ENCODE measurements around the gene NIPSNAP3A. TPM values are rescaled to one million over a fixed set of nuclear protein-coding genes. Genes with fewer than 3 reads are reported as not detected.

Gene NIPSNAP3A
- total and polyA plus RNA-seq, 2 experiments from 2014 or later = 55.3 to 66.2 TPM

DNA sequence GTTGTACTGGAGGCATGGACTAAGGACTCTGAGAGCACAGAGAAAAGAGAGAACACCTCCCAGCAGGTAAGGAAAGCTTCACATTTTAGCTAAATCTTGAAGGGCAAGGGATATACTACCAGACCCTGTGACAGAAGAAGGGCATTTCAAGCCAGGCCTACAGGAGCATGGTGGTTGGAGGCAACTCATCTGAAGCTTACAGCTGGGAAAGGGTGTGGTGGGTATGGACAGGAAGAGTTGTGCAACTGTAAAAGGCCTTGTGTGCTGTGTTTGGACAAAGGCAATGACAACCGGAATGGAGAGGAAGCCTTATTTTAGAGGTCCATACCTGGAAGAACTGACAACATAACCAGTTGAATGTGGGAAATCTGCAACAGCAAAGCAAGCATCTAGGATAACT lies 47.6 kb downstream of the NIPSNAP3A start:
- H3K4me2 ChIP-seq (ENCODE audit: unreplicated experiment) = no peak overlapping the region
- H3K27ac ChIP-seq = no peak overlapping the region
- no peaks in the 10 kb centered on the region for H3K4me1 ChIP-seq (ENCODE audit: insufficient read depth)
- TF ChIP-seq EZH2phosphoT487 (IDR thresholded peaks at IDR 0.05; ENCODE audit: insufficient read depth, low read depth) (no peak), EZH2 (IDR thresholded peaks at IDR 0.05; ENCODE audit: insufficient read depth, poor library complexity, severe bottlenecking) (no peak)
- no peak overlapping the region for H3K4me3 ChIP-seq
- no peaks in the 10 kb centered on the region for H3K79me2 ChIP-seq (ENCODE audit: insufficient read depth)
- in situ Hi-C loops (cut with MboI) = no loop called here
- H2AFZ ChIP-seq = no peak overlapping the region; the same call in 1 of the 2 replicates
- no peaks in the 10 kb centered on the region for H3F3A ChIP-seq (ENCODE audit: insufficient read depth)
- H3K9ac ChIP-seq = no peak overlapping the region
- WGBS, 2 experiments (ENCODE audit: low coverage in 1 of 2, low lambda C conversion rate in 2 of 2, missing lambda C conversion rate in 2 of 2) = 67 to 71% methylated on average over 1 of the region's 1 CpG
- H3K9me3 ChIP-seq (ENCODE audit: low read depth) = no peaks in the 10 kb centered on the region
- H4K20me1 ChIP-seq (ENCODE audit: insufficient read depth) = no peaks in the 10 kb centered on the region
- H3K27me3 ChIP-seq (replicated peaks; ENCODE audit: insufficient read depth) = no peaks in the 10 kb centered on the region
- 0 out of 2 replicates have a peak, but pooled peaks cover 12% of the 10 kb centered on the region for H3K36me3 ChIP-seq (ENCODE audit: low read depth)
- peak; percentile 28 for DNase-seq
- H3K9me2 ChIP-seq (ENCODE audit: insufficient read depth) = no peaks in the 10 kb centered on the region

DNA sequence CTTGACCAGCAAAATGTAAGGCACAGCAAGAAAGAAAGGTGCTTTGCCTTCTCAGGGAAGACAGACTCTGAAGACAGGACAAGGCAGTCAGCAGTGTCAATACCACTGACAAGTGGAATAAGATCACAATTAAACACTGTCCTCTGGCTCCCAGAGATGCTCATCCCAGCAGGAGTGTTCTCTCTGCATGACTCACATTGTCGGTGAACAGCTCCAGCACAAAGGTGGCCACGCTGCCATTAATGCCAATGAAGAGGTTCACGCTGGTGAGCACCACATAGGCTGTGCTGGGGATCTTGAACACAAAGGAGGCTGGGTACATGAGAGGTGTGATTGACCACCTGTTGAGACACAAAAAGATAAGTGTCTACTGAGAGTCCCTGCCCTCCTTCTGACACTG lies 48.4 kb downstream of the NIPSNAP3A start:
- in situ Hi-C loops (cut with MboI) = no loop called here
- Histone ChIP-seq H3K79me2 (ENCODE audit: insufficient read depth) (no peaks in the 10 kb centered on the region), H3K27ac (no peak overlapping the region), H4K20me1 (ENCODE audit: insufficient read depth) (no peaks in the 10 kb centered on the region), H2AFZ (no peak overlapping the region), H3K4me1 (ENCODE audit: insufficient read depth) (no peaks in the 10 kb centered on the region), H3F3A (ENCODE audit: insufficient read depth) (no peaks in the 10 kb centered on the region), H3K9me2 (ENCODE audit: insufficient read depth) (no peaks in the 10 kb centered on the region), H3K4me3 (no peak overlapping the region), H3K9me3 (ENCODE audit: low read depth) (no peaks in the 10 kb centered on the region), H3K27me3 (replicated peaks; ENCODE audit: insufficient read depth) (no peaks in the 10 kb centered on the region), H3K9ac (no peak overlapping the region), H3K4me2 (ENCODE audit: unreplicated experiment) (no peak overlapping the region), H3K36me3 (ENCODE audit: low read depth) (0 out of 2 replicates have a peak, but pooled peaks cover 12% of the 10 kb centered on the region)
- no peak for DNase-seq
- 98 to 100% methylated on average over 3 of the region's 3 CpGs for WGBS, 2 experiments (ENCODE audit: low coverage in 1 of 2, low lambda C conversion rate in 2 of 2, missing lambda C conversion rate in 2 of 2)
- TF ChIP-seq EZH2phosphoT487 (IDR thresholded peaks at IDR 0.05; ENCODE audit: insufficient read depth, low read depth) = no peak
- TF ChIP-seq EZH2 (IDR thresholded peaks at IDR 0.05; ENCODE audit: insufficient read depth, poor library complexity, severe bottlenecking) = no peak

DNA sequence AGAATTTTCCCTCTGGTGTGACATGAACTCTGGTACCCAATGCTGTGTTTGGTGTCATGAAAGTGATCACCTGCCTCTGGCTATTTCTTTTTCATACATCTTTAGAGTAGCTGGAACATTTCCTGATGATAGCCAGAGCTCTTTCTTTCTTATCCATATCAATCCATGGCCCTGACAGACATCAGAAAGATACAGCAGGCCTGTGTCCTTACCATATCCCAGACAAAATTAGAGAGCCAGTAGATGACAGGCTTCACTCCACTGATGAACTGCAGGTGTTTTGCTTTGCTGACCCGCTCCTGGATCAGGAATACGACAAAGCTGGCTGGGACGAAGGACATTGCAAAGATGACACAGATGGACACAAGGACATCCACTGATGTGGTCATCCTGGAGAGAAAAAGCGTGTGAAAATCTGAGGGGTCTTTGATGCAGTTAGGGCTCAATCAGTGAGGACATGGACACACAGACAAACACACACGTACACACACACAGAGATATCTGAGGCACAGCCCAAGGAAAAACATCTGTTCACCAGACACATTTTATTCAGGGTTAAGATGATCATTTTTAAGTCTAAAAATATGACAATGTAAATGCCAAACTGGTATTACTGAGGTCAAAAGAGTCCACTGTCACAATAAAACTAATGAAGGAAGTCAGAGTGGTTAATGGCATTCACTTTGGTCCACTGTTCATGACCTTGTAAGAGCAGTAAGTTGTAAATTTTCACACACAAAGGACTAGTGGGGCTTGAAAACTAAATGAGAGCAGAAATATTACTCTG lies 50.9 kb downstream of the NIPSNAP3A start:
- in situ Hi-C loops (cut with MboI) = no loop called here
- Histone ChIP-seq H3K9ac (no peak overlapping the region), H3K27me3 (replicated peaks; ENCODE audit: insufficient read depth) (no peaks in the 10 kb centered on the region), H3K4me2 (ENCODE audit: unreplicated experiment) (no peak overlapping the region), H3K4me3 (no peak overlapping the region), H3K27ac (no peak overlapping the region), H3K4me1 (ENCODE audit: insufficient read depth) (no peaks in the 10 kb centered on the region), H3K79me2 (ENCODE audit: insufficient read depth) (no peaks in the 10 kb centered on the region), H4K20me1 (ENCODE audit: insufficient read depth) (no peaks in the 10 kb centered on the region), H3K9me3 (ENCODE audit: low read depth) (no peaks in the 10 kb centered on the region), H3K36me3 (ENCODE audit: low read depth) (0 out of 2 replicates have a peak, but pooled peaks cover 12% of the 10 kb centered on the region), H3K9me2 (ENCODE audit: insufficient read depth) (no peaks in the 10 kb centered on the region), H2AFZ (no peak overlapping the region), H3F3A (ENCODE audit: insufficient read depth) (no peaks in the 10 kb centered on the region)
- DNase-seq = no peak
- TF ChIP-seq EZH2 (IDR thresholded peaks at IDR 0.05; ENCODE audit: insufficient read depth, poor library complexity, severe bottlenecking) (no peak), EZH2phosphoT487 (IDR thresholded peaks at IDR 0.05; ENCODE audit: insufficient read depth, low read depth) (no peak)
- WGBS, 2 experiments (ENCODE audit: low coverage in 1 of 2, low lambda C conversion rate in 2 of 2, missing lambda C conversion rate in 2 of 2) = 63 to 67% methylated on average over 5 of the region's 5 CpGs

DNA sequence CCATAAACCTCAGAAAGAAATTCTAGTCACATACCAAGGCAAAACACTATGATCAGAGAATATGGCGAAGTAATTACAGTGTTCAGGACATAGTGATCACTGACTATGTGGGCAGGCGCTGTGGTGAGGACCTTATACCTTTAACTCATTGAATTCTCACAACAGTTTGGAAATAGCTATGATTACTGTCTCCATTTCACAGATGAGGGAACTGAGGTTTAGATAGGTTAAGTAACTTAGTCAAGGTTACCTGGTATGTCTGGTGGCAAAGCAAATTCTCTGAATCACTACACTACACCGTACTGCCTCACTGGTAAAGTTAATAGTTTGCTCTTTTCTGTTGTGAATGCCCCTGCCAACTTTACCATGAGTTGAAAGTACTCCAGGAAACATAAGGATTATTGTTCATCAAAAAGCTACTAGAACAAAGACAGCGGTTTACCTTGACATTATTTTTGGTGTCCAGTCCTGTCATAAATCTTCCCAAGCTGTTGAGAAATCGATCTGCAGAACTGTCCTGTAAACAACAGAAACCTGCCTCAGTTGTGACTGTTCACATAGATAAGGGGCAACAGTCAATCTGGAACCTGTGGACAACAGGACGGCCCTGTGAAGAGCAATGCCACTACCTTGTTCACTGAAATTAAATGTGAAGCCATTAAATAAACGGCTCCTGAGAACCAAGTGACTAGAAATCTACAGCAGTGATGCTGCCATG lies 52.7 kb downstream of the NIPSNAP3A start:
- no peaks in the 10 kb centered on the region for H3F3A ChIP-seq (ENCODE audit: insufficient read depth)
- no peaks in the 10 kb centered on the region for H3K4me1 ChIP-seq (ENCODE audit: insufficient read depth)
- H3K79me2 ChIP-seq (ENCODE audit: insufficient read depth) = no peaks in the 10 kb centered on the region
- H3K27ac ChIP-seq = no peak overlapping the region
- H3K4me2 ChIP-seq (ENCODE audit: unreplicated experiment) = no peak overlapping the region
- H3K4me3 ChIP-seq = no peak overlapping the region
- H3K9me2 ChIP-seq (ENCODE audit: insufficient read depth) = no peaks in the 10 kb centered on the region
- WGBS, 2 experiments (ENCODE audit: low coverage in 1 of 2, low lambda C conversion rate in 2 of 2, missing lambda C conversion rate in 2 of 2) = 90 to 91% methylated on average over 7 of the region's 7 CpGs
- peaks cover 6% of the 10 kb centered on the region; the same call in 1 of the 2 replicates for H3K36me3 ChIP-seq (ENCODE audit: low read depth)
- no peak overlapping the region for H3K9ac ChIP-seq
- no peaks in the 10 kb centered on the region for H3K9me3 ChIP-seq (ENCODE audit: low read depth)
- DNase-seq = no peak
- H2AFZ ChIP-seq = no peak overlapping the region
- no peaks in the 10 kb centered on the region for H4K20me1 ChIP-seq (ENCODE audit: insufficient read depth)
- in situ Hi-C loops (cut with MboI) = no loop called here
- H3K27me3 ChIP-seq (replicated peaks; ENCODE audit: insufficient read depth) = no peaks in the 10 kb centered on the region
- TF ChIP-seq EZH2phosphoT487 (IDR thresholded peaks at IDR 0.05; ENCODE audit: insufficient read depth, low read depth) (no peak), EZH2 (IDR thresholded peaks at IDR 0.05; ENCODE audit: insufficient read depth, poor library complexity, severe bottlenecking) (no peak)

All from GM23248 (cell line).